Measurements from ENCODE around the gene THBS3. TPM values are rescaled to one million over a fixed set of nuclear protein-coding genes. Genes with fewer than 3 reads are reported as not detected.

Gene THBS3
- total and polyA plus RNA-seq, 9 of the 15 experiments (the other 6 are each of a cell fraction or from before 2014, with no cell fraction given), result 0.59 to 8.3 (median 3.2) TPM

DNA sequence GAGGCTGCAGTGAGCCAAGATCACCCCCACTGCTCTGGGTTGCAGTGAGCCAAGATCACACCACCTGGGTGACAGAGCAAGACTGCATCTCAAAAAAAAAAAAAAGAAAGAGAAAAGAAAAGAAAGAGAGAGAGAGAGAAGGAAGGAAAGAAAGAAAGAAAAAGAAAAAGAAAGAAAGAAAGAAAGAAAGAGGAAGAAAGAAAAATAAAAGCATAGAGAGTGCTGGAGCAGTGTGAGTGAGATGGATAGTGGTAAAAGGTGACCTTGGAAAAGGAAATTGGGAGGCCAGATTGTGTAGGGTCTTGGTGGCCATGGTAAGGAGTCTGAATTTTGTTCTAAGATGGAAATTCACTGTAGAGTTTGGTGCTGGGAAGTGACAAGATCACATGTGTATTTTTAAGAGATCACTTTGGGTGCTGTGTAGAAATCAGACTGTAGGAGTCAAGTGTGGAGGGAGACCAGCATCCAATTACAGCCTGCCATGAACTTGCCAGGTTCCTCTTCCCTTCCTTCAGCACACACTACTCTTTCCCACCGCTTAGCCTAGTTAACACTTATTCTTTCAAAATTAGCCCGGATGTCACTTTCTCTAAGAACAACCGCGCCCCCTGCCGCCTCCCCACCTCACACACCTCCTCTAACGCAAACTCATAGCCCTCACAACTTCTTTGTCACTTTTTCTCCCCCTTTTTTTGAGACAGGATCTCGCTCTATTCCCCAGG, 18.7 kb upstream of the THBS3 start (continued):
- TF ChIP-seq, protein P1, sequence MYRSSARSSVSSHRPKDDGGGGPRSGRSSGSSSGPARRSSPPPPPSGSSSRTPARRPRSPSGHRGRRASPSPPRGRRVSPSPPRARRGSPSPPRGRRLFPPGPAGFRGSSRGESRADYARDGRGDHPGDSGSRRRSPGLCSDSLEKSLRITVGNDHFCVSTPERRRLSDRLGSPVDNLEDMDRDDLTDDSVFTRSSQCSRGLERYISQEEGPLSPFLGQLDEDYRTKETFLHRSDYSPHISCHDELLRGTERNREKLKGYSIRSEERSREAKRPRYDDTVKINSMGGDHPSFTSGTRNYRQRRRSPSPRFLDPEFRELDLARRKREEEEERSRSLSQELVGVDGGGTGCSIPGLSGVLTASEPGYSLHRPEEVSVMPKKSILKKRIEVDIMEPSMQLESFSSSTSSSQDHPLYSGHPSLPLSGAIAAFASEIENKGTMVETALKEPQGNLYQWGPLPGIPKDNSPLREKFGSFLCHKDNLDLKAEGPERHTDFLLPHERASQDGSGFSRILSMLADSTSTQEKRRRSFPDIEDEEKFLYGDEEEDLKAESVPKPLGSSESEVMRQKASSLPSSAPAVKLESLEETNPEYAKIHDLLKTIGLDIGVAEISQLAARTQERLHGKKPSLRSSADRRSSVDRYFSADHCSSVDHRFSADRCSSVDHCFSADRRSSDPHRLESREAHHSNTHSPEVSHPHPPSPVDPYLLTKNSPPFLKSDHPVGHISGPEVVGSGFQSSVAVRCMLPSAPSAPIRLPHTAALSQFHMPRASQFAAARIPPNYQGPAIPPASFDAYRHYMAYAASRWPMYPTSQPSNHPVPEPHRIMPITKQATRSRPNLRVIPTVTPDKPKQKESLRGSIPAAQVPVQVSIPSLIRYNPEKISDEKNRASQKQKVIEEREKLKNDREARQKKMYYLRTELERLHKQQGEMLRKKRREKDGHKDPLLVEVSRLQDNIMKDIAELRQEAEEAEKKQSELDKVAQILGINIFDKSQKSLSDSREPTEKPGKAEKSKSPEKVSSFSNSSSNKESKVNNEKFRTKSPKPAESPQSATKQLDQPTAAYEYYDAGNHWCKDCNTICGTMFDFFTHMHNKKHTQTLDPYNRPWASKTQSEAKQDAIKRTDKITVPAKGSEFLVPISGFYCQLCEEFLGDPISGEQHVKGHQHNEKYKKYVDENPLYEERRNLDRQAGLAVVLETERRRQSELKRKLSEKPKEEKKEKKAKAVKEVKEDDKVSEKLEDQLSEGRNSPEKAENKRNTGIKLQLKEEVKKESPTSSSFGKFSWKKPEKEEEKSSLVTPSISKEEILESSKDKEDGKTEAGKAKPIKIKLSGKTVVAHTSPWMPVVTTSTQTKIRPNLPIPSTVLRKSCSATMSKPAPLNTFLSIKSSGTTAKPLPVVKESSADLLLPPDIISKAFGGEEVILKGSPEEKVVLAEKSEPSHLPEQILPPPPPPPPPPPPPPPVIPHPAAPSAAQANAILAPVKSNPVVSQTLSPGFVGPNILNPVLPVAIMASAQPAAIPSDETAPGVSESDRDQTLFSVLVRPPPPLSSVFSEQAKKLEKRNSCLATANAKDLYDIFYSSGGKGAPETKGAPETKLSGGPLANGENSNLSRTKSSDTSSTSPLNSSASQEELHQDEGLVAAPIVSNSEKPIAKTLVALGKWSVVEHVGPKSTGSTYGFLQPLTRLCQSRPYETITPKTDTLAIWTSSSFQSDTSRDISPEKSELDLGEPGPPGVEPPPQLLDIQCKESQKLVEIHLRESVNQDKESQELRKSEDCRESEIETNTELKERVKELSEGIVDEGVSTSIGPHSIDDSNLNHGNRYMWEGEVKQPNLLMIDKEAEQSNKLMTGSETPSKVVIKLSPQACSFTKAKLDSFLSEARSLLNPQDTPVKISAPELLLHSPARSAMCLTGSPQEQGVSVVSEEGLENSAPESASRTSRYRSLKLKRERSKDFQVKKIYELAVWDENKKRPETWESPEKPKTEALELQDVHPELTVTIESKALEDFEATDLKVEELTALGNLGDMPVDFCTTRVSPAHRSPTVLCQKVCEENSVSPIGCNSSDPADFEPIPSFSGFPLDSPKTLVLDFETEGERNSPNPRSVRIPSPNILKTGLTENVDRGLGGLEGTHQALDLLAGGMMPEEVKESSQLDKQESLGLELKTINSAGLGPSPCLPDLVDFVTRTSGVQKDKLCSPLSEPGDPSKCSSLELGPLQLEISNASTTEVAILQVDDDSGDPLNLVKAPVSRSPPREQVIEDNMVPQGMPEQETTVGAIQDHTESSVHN (IDR thresholded peaks at IDR 0.05; ENCODE audit: borderline replicate concordance in 1 of 2, low read depth in 1 of 2), result no peak
- TF ChIP-seq, protein P2, sequence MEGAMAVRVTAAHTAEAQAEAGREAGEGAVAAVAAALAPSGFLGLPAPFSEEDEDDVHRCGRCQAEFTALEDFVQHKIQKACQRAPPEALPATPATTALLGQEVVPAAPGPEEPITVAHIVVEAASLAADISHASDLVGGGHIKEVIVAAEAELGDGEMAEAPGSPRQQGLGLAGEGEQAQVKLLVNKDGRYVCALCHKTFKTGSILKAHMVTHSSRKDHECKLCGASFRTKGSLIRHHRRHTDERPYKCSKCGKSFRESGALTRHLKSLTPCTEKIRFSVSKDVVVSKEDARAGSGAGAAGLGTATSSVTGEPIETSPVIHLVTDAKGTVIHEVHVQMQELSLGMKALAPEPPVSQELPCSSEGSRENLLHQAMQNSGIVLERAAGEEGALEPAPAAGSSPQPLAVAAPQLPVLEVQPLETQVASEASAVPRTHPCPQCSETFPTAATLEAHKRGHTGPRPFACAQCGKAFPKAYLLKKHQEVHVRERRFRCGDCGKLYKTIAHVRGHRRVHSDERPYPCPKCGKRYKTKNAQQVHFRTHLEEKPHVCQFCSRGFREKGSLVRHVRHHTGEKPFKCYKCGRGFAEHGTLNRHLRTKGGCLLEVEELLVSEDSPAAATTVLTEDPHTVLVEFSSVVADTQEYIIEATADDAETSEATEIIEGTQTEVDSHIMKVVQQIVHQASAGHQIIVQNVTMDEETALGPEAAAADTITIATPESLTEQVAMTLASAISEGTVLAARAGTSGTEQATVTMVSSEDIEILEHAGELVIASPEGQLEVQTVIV (CRISPR knock-in tag; IDR thresholded peaks at IDR 0.05; ENCODE audit: borderline replicate concordance), result no peak
- TF ChIP-seq, protein P3, sequence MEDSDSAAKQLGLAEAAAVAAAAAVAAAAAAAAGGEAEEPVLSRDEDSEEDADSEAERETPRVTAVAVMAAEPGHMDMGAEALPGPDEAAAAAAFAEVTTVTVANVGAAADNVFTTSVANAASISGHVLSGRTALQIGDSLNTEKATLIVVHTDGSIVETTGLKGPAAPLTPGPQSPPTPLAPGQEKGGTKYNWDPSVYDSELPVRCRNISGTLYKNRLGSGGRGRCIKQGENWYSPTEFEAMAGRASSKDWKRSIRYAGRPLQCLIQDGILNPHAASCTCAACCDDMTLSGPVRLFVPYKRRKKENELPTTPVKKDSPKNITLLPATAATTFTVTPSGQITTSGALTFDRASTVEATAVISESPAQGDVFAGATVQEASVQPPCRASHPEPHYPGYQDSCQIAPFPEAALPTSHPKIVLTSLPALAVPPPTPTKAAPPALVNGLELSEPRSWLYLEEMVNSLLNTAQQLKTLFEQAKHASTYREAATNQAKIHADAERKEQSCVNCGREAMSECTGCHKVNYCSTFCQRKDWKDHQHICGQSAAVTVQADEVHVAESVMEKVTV (CRISPR knock-in tag; IDR thresholded peaks at IDR 0.05), result peak; percentile 46
- peak; percentile 14; the same call in 1 of the 2 replicates for TF ChIP-seq SMARCE1 (IDR thresholded peaks at IDR 0.05)
- TF ChIP-seq FOXJ3 (CRISPR knock-in tag; IDR thresholded peaks at IDR 0.05), result no peak
- TF ChIP-seq, protein P4, sequence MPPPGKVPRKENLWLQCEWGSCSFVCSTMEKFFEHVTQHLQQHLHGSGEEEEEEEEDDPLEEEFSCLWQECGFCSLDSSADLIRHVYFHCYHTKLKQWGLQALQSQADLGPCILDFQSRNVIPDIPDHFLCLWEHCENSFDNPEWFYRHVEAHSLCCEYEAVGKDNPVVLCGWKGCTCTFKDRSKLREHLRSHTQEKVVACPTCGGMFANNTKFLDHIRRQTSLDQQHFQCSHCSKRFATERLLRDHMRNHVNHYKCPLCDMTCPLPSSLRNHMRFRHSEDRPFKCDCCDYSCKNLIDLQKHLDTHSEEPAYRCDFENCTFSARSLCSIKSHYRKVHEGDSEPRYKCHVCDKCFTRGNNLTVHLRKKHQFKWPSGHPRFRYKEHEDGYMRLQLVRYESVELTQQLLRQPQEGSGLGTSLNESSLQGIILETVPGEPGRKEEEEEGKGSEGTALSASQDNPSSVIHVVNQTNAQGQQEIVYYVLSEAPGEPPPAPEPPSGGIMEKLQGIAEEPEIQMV (tag; conservative IDR thresholded peaks at IDR 0.05; ENCODE audit: low read depth), result 0 out of 2 replicates have a peak, but pooled peaks have one; percentile 48
- TF ChIP-seq BHLHE40 (IDR thresholded peaks at IDR 0.05; ENCODE audit: low read length), result 0 out of 2 replicates have a peak, but pooled peaks have one; percentile 12
- 0 out of 4 replicates have a peak, but pooled peaks of 1 of the 2 experiments have one; percentile 10 for TF ChIP-seq SIN3A (IDR thresholded peaks at IDR 0.05; ENCODE audit: borderline replicate concordance in 2 of 2, control insufficient read depth in 1 of 2, low read depth in 2 of 2, low read length in 2 of 2)
- TF ChIP-seq ESRRA (IDR thresholded peaks at IDR 0.05; ENCODE audit: borderline replicate concordance, low read depth), result peak; percentile 87
- TF ChIP-seq HEY1 (CRISPR knock-in tag; IDR thresholded peaks at IDR 0.05; ENCODE audit: borderline replicate concordance), result no peak
- TF ChIP-seq ZNF583 (CRISPR knock-in tag; IDR thresholded peaks at IDR 0.05), result no peak
- TF ChIP-seq ZZZ3 (IDR thresholded peaks at IDR 0.05), result 0 out of 2 replicates have a peak, but pooled peaks have one; percentile 51
